UCSD-AML1 (cell line): ENCODE measurements around the gene TUBB4A.

Source experiments
- DNase-seq: peaks from one replicate; lab custom pipeline; 2025; ENCODE audit not compliant: unreplicated experiment; lab: John Stamatoyannopoulos, UW

TUBB4A gene

DNA sequence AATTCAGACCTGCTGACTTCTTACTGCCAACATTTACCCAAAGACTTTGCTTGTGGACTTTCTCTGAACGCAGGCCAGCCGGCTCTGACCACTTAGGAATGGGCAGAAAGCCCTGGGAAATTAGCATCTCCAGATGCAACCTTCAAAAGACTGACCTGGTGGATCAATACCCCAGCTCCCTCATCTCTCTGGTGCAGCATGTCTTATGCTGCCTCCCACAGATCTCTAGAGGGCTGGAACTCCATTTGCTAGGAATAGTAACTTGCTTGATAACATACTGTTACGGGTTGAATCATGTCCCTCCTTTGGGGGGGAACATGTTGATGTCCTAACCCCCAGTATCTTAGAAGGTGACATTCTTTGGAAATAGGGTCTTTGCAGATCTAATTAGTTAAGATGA is 55.7 kb downstream of the TUBB4A start:
- DNase-seq: no peak
